GM18868 (cell line): ENCODE results near the gene YES1.

Experiments used
- ATAC-seq: cut with Tn5 transposase; IDR thresholded peaks from one replicate; pipeline ENCODE4 v1.9.1; 2021; ENCODE audit warnings: mild to moderate bottlenecking, moderate library complexity; ENCODE audit not compliant: unreplicated experiment

Gene YES1

DNA sequence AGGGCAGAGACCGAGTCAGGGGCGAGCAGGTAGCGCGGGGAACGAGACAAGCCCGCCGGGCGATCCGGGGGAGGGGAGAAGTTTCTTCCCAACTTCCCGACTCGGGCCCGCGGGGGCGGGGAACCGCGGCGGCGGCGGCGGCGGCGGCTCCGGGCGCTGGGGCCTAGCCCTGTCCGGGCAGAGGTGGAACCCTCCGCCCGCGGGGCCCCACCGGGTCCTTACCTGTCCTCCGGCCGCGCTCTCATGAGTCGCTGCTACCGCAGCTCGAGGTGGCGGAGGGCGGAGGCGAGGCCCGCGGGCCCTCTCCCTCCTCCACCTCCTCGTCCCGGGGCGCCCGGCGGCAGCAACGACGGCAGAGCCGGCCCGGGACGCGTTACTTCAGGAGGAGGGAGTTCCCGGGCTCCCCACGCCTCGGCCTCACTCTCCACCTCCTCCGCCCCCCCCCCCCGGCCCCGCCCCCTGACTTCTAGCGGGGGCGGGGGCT is at the start of gene YES1:
Gene YES1 (minus strand): TSS at position 351 of the 484 bp plus-strand sequence. CDS start 55,415 bp downstream, outside the sequence.
- ATAC-seq, result peak; percentile 58

DNA sequence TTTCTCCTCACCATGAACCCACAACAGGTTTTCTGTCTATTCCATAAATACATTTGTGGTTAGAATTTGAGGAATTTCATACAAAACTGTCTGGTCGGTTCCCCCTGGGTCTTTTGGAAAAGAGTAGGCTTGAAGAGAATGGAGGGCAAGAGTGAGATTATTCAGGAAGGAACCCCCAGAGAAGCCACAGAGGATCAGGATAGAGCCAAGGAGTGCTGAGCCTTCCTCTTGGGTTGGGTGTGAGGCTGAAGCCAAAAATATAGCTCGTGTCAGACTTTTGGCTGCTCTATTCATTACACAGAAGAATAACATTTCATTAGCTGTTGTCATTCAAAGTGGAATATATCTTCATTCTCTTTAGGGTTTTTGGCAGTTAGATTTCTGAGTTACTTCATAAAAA is 45.9 kb upstream of the YES1 start:
- no peak for ATAC-seq

DNA sequence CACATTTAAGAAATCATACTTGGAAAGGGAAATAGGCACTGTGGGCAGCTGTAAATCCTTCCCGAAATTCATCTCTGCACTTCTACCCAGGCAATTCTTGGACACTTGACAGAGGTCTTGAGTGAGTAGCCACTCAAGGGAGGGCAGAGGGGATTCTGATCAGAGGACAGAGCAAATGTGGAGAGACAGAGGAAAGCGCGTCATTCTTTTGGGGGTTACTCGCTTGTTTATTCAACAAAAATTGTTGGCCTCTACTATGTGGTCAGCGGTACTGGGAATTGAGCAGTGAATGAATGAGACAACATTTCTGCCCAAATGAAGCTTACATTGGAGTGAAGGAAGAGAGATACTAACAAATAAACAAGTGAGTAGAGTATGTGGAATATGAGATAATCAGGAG is 41.4 kb upstream of the YES1 start:
- no peak for ATAC-seq

DNA sequence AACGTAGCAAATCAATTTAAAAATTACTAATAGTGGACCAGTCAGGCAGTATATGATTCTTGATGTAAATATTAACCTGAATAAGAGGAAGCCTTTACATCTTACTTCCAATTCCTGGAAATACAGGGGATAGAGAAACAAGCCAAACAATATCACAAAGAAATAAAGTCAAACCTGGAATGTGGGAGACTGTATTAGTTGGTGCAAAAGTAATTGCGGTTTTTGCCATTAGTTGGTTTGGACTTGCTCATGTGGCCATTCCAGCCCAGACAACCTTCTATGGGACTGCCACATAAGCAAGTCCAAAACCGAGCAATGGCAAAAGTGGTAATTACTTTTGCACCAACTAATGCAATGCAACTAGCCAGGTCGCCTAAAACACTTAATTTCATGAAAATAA is 38.9 kb upstream of the YES1 start:
- no peak for ATAC-seq

DNA sequence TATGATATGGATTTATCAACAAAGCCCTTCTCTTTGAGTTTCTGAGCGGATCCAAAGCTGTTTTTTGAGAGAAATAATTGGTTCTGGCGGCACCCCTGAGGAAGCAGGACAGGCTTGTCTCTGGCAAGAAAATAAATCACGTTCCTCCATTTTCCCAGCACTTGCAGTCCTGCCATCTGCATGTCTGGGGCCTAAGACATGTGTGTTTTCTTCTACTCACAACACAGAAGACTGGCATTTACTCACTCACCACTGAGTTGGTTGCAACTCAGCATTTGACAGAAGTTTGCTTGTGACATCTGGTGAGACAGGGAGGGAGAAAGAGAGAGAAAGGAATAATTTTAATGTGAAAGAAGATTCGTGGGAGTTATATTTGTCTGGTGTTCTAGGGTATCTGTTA is 37.0 kb upstream of the YES1 start:
- no peak for ATAC-seq

DNA sequence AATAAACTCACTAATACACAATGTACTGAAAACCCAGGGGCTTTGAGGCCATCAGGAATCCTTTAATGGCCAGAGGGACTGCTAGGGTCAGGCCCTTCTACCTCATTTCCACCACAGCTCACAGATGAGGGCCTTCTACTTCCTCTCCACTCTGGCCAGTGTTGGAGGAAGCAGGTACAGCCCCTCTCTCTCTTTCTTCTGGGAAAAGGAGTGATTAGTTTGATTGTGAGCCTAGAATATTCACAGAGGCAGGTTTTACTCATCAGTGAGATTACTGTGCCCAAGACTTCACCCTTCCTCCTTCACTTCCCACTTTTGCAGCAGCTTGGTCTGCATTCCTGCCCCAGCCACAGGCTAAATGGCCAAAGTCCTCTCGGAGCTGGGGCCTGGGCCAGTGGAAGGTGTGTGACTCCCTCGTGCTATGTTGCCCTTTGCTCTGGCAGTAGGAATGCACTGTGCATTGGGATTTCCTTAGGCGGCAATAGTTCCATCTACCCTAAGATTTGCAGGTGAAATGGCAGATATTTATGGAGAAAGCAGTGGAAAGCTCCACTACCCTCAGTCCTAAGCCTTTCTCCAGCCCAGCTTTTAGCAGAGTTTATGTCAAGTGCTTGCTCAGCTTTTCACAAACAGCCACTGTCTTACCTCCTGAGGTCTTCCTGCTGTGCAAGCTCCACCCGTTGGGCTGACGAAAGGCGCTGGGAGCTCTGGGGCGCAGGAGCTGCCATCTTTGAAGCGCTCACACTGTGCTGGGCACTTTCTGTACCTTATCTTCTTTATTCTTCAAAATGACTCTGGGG is 36.2 kb upstream of the YES1 start:
- no peak for ATAC-seq

DNA sequence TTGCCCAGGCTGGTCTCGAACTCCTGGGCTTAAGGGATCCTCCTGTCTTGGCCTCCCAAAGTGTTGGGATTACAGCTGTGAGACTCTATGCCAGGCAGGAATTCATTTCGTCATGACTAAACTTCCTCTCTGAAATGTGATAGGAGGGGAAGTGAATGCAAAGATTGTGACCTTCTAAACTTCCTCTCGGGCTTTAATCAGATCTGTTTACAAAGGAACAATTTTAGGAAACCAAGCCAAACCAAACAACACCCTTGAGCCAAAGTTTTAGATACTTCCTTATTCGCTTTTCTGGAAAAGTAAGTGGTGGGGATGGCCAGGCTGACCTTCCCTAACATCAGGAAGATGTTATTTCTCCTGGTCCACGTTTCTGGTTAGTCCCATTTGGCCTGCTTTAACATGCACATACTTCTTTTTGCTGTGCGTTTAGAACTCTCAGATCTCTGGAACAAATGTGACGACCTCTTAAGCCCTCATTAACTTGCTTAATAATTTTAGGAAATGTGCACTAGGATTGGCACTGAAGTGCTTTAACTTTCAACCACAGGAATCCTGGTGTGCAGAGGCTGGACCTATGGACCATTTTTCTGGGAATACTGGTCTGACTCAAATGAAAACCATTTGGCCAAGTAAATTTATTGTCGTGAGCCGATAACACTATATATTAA is 33.2 kb upstream of the YES1 start:
- ATAC-seq, result no peak

DNA sequence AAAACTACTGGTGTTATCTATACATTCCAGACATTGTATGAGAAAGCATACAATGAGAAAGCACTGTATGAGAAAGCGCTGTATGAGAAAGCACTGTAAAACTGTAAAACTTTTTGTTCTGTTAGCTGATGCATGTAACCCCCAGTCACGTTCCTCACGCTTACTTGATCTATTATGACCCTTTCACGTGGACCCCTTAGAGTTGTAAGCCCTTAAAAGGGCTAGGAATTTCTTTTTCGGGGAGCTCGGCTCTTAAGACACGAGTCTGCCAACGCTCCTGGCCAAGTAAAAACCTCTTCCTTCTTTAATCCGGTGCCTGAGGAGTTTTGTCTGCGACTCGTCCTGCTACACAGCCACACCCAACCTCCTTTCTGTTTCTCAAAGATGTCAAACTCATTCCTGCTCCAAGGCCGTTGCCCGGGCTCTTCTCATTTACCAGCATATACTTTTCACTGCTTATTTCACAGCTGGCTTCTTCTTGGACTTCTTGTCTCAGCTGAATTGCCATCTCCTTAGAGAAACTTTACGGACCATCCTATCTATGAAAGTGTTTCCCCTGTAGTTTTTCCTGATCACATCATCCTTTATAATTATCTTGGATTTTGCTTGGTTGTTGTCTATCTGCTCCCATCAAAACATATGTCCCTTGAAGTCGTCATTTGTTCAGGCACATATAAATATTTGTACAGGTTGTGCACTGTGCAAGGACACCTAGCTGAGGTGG is 29.8 kb upstream of the YES1 start:
- no peak for ATAC-seq

DNA sequence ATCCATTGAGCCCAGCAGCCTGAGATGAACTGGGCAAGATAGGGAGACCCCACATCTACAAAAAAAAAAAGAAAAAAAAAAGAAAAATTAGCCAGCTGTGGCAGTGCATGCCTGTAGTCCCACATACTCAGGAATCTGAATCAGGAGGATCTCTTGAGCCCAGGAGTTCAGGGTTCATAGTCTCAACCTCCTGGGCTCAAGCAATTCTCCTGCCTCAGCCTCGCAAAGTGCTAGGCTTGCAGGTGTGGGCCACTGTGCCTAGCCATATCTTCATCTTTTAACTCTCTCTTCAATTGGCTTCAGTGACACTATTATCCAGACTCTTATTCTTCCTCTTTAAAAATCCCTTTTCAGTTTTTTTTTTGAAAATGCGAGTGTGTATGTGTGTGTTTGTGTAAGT is 28.5 kb upstream of the YES1 start:
- ATAC-seq, result no peak

DNA sequence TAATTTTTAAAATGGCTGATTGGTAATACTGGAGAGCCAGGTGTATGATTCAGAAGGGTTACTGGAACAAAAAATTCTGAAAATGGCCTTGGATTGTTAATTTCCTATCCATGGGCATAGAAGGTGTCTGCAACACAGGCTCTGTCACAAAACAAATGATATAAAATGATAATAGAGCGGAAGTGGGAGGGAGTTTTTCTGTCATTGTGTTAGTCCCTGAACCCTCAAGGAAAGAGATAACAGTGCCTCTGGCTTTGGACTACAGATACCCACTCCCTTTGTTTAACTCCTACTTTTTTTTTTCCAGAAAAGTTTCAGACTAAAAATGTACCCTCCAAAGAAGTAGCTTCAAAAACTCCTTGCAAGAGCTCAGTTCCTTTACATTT is 28.0 kb upstream of the YES1 start:
- ATAC-seq, result no peak

DNA sequence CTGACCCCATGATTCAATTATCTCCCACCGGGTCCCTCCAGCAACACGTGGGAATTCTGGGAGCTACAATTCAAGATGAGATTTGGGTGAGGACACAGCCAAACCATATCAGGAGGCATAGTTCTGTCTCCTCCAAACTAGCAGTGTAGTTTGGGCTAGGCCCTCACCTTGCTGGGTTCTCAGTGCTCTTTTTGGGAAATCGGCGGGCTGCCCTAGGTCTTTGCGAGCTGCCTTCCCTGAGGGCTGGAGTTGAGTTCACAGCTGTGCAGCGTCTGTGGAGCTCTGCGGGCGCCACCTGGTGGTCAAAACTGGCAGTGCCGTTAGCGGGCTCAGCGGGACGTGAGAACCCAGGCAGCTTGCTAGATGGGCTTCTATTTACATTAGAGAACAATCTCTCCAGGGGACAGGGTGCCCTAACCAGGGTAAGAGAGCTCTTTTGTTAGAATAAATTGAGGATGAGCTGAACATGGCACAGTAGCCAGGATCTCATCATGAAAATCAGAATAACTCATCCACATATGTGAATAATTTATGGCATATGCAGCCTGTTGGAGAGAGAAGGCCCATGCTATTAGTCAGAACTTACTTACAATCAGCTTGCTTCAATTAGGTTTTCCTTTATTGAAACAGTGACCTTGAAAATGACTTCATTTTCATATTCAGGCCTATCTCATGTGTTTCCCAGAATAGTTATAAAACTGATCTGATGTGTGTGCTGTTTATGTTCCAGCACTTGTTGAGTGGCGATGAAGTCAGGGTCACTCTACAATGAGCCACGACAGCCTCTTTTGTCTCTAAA is 27.4 kb upstream of the YES1 start:
- peak; percentile 98 for ATAC-seq

DNA sequence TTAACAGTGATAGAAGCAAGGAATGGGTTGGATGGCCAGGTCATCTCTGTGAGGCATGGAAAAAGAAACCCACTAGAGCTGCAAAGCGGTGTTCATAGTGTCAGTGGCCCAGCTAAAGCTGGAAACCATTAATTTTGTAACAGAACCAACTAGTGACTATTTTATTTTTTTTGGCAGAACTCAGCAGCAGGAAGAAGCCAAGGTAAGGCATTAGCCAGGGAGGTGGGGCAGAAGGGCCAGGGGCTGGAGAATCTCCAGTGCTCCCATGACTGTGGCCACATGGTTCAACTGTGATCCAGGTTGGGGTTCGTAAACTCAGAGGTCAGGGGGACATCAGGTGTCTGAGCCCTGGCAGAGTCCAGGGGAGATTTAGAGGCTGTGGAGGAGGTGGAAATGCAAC is 25.9 kb upstream of the YES1 start:
- ATAC-seq, result no peak

DNA sequence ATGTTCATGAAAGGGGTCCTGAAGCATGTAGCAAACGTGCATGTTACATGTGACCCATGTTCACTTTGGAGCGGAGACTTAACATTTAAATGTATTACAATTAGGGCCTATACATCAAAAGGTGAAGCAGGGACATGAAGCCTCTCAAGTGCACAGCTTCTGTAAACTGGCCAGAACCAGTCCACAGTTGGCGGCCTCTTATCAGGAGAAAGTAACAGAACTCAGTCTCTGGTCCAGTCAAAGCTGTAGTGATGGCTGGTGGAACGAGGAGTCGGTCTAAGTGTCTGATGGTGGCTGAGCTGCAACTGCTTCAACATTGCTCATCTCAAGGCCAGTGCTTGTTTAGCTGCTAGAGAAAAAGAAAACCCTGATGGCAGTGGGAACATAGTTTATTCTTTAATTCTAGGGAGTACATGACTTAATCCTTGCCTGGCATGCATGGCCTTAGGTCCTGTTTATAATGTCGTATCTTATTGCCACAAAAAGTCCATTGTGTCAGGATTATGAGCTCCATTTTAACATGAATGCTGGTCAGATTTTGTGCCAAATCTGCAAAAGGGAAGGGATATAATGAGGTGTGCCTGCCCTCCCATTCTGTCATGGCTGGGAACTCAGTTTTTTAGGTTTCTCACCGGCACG is 22.2 kb upstream of the YES1 start:
- ATAC-seq, result no peak

DNA sequence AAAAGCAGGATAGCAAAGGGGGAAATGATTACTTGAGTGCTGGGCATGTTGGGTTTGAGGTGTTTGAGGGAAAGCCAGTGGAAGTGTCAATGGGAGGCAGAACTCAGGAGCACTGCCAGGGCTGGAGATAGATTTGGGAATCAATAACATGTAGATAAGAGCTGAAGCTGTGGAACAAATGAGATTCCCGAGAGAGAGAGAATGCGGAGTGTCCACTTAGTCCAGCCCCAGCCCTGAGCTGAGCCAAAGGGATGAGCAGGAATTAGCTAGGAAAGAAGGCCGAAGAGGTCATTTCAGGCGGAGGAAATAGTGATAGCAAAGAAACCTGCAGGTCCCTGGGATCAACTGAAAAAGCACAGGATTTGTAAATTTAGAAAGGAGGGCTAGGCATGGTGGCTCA is 21.2 kb upstream of the YES1 start:
- ATAC-seq, result no peak

DNA sequence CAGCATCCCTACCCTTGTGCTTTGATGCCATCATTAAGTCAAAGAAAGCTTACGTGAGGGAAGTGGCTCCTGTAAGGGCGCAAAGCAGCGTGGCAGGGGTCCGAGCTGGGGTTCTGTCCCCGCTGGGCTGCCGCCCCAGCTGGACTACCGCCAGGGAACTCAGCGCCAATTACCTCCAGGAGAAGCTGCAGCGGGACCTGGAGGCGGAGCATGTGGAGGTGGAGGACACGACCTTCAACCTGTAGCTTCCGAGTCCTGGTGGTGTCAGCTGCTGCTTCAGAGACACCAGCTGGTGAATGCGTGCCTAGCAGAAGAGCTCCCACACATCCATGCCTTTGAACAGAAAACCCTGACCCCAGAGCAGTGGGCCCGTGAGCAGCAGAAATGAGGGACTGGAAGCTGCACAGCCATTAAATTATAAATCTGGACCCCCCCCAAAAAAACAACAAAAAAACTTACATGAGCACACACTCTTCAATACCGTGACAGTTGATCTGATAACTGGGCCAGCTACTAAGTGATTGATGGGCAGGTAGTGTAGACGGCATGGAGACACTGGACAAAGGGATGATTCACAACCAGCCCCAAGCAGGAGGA is 20.1 kb upstream of the YES1 start:
- ATAC-seq, result no peak

DNA sequence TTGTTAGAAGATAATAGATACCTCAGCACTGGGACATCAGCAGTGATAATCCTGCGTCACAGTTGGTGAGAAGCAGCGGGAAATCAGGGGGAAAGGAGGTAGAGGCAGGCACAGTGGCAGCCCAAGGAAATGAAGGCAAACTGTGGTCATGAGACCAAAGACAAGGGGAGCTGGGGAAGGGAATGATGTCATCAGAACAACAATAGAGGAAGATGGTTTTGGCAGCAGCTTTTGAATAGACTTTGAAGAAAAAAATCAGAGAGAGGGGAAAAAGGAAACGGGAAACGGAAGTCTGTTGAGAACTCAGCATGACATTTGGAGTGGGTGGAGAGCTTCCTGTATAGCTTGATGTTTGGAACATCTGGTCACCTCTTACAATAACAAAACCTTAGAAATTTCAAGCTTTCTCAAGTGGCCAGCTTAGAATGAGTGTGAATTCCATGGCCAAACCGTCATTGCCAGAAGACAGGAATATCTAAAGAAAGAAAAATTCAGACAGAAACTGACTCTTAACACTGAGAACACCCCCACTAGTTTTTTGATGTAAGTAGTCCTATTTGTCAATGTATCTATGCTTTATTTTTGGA is 18.4 kb upstream of the YES1 start:
- peak; percentile 70 for ATAC-seq

DNA sequence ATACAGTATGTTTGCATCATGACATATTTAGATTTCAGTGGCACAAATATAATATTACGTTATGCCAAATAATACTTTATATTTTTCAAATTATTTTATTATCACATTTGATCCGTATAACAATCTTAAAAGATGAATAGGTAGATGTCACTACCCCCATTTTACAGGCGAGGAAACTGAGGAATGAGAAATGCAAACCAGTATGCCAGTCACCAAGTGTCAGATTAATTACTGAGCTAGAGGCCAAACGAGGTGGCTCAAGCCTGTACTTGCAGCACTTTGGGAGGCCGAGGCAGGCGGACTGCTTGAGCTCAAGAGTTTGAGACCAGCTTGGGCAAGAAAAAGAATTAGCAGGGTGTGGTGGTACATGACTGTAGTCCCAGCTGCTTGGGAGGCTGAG is 17.4 kb upstream of the YES1 start:
- ATAC-seq, result no peak

DNA sequence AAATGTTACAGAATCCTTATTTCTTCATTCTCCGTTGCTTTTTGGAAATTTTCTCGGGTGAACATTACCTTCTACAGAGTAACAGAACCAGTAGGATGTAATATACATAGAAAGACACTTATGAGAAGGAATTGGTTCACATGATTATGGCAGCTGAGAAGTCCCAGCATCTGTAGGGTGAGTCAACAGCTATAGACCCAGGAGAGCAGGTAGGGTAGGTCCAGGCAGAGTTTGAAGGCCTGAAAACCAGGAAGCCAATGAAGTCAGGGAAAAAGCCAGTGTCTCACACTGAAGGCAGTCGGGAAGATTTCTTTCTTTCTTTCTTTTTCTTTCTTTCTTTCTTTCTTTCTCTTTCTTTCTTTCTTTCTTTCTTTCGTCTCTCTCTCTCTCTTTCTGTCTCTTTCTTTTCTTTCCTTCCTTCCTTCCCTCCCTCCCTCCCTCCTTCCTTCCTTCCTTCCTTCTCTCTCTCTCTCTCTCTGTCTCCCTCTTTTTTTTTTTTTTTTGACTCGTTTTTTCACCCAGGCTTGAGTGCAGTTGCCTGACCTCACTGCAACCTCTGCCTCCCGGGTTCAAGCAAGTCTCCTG is 15.1 kb upstream of the YES1 start:
- ATAC-seq, result no peak

DNA sequence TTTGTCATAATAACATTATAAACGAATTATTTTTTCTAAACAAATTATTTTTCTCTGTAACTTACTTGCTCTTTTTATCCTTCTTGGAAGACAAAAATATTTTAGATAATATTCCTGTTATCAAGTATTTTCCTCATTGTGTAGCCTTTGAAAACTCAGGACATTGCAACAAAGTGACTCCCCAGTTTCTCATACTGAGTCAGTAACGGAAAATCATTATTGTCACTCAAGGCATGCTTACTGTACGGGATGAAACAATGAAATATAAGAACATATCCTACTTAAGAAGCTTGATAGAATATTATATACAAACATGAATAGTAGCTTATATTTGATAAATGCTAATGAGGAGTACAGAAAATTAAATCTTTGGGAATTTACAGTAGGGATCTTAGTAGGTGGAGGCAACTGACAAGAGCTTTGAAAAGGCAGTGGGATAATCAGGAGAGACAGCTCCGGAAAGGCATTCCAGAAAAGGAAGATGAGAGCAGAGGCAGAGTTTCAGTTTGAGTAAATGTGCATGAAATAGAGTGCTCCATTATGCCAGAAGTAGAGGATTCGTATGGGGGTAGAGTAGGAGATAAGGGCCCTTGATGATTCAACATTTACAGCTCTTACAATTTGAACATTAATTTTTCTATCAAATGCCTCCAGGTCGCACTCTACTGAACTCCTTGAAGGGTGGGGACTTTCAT is 14.0 kb upstream of the YES1 start:
- ATAC-seq, result no peak
